GF-D8 (cell line): ENCODE measurements around the gene TAS1R1.
"Not testable (repeated sequence)": the region's sequence is repeated elsewhere in the genome, so short reads cannot be mapped to it uniquely, and the experiment has no call there.

Experiments
- DNase-seq: peaks from one replicate; lab custom pipeline; 2025; lab: John Stamatoyannopoulos, UW

The TAS1R1 gene

GRCh38 chr1:6521536-6521935 lies 33.6 kb upstream of the TAS1R1 start:
- no peak for DNase-seq

GRCh38 chr1:6523566-6523965 lies 31.5 kb upstream of the TAS1R1 start:
- DNase-seq, result no peak

GRCh38 chr1:6526316-6526715 lies 28.8 kb upstream of the TAS1R1 start:
- no peak for DNase-seq

GRCh38 chr1:6528492-6528891 lies 26.6 kb upstream of the TAS1R1 start:
- no peak for DNase-seq

DNA sequence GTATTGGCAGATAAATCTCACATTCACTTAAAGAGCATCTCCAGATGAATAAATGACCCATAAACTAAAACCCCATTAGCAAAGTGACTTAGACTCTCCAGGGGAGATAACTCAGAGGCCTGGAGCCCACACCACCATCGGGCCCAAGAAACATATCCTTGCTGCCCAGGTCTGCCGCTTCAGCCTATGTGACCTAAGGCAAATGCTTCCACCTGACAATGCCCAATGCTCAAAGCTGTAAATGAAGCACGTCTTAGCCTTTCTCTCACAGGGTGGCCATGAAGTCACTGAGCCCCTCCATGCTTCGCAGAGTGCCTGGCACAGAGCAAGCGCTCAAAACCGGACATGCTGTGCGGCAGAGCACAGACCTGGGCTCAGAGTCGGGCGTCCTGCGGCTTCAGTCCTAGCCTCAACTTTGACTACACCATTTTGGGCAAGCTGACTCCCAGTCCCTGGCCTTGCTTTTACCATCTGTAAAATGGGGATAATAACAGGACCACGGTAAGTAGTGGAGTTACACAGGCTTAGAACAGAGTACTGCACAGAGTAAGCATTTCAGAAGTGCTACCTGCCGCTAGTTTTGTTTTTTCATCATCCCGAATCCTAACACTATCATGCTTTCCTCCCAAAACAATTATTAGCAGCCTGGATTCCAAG lies 24.5 kb upstream of the TAS1R1 start:
- no peak for DNase-seq

DNA sequence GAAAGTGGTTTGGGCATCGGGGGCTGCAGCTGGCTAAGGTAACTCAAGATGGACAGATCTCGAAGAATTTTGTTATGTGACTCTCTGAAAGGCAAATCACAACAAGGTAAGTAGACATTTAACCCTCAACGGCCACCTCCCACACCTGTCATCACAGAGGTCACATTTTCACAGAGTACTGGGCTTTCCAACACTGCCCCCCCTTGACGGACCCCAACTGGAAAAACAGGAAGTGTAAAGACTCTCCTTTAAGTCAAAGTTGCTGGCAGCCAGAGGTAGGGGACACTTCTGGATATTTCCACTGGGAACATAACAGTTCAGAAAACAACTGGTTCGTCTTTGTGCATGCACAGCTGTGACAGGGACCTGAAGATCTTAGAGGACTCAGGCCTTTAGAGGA lies 23.1 kb upstream of the TAS1R1 start:
- no peak for DNase-seq

GRCh38 chr1:6534248-6534822 lies 20.8 kb upstream of the TAS1R1 start:
- DNase-seq, result no peak

GRCh38 chr1:6535214-6535613 lies 19.9 kb upstream of the TAS1R1 start:
- no peak for DNase-seq

DNA sequence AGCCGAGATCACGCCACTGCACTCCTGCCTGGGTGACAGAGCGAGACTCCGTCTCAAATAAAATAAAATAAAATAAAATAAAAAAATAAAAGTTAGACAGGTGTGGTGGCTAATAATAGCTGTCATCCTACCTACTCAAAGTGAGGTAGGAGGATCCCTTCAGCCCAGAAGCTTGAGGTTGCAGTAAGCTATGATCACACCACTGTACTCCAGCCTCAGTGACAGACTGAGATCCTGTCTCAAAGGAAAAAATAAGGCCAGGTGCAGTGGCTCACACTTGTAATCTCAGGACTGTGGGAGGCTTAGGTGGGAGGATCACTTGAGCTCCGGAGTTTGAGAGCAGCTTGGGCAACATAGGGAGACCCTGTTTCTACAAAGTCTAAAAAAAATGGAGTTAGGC lies 18.8 kb upstream of the TAS1R1 start:
- DNase-seq, result no peak

DNA sequence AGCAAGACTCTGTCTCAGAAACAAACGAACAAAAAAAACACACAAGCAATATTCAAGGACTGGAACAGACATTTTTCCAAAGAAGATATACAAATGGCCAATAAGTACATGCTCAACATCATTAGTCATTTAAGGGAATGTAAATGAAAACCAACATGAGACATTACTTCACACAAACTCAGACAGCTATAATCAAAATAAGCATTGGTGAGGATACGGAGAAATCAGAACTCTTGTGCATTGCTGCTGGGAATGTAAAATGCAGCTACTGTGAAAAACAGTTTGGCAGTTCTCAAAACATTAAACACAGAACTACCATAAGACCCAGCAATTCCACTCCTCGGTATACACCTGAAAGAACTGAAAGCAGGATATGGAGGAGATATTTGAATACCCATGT lies 16.2 kb upstream of the TAS1R1 start:
- DNase-seq, result no peak

DNA sequence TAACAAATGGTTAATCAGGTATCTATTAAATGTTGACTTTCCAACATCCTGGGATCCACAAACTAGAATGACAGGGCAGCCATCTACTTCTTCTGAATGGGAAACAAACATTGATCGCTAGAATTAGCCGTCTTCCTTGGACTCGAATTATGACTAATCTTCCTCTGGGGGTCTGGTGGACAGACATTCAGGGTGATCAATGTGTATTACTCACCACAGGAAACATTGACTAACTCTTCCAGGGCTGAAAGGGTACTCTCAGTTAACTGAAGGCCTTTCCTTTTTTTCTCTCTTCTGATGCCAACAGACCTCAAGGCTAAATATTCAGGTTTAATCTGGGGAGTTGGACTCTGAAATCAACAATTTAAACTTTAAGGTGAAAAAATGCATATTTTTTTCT lies 10.3 kb upstream of the TAS1R1 start:
- no peak for DNase-seq

GRCh38 chr1:6545276-6546112 lies 9.6 kb upstream of the TAS1R1 start:
- DNase-seq, result no peak

- DNase-seq, result no peak
Measured at GRCh38 chr1:6546326-6546725, 8.8 kb upstream of the TAS1R1 start.

DNA sequence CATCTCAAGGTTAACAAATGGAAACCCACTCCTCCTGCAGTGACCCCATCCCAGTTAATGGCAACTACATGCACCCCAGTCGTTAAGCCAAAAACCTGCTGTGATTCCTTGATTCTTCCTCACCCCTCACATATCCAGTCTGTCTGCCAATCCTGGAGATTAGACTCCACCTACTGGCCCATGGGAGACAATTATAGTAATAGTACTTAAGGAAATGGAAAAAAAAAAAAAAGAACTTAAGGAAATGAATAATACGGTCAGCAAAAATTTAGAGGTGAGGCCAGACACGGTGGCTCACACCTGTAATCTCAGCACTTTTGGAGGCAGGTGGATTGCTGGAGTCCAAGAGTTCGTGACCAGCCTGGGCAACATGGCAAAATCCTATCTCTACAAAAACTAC lies 7.8 kb upstream of the TAS1R1 start:
- DNase-seq, result no peak

DNA sequence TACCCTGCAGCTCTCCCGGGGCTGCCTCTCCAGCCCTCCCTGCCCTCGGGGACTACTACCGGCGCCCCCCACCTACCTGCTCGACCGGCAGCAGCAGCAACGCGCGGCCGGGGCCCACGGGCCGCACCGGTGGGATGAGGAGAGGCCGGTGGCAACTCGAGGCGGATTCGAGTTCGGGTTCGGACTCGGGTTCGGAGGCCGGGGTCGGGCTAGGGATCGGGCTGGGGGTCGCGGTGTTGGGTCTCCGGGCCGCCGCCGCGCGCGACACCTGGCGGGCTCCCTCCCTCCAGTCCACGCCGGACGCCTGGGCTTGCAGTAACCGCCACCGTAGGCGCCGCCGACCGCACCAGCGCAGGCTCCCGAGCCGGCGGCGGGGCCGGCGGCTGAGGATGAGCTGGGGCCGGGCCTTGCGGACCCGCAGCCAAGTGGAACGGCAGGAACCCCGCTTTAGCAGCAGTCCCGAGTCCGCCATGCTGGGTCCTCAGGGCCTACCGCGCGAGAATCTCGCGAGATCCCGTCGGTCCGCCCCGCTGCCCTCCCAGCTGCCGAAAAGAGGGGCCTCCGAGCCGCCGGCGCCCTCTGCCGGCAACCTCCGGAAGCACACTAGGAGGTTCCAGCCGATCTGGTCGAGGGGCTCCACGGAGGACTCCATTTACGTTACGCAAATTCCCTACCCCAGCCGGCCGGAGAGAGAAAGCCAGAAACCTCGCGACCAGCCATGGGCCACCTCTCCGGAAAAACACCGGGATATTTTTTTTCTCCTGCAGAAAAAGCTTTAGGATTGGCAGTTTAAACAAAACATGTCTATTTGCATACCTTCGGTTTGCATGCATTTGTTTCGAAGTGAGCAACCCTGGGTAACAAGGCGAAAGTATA lies 838 bp upstream of the TAS1R1 start, which contains the start of gene NOL9:
TSS of gene NOL9 (minus strand) at position 483 of the 876 bp plus-strand sequence. CDS start at position 472, 11 bp downstream.
- DNase-seq, result peak; percentile 52

- DNase-seq, result no peak
Measured at GRCh38 chr1:6557597-6557996, 2.5 kb downstream of the TAS1R1 start.

- DNase-seq, result not testable (repeated sequence)
Measured at GRCh38 chr1:6559161-6559560, 4.1 kb downstream of the TAS1R1 start.

DNA sequence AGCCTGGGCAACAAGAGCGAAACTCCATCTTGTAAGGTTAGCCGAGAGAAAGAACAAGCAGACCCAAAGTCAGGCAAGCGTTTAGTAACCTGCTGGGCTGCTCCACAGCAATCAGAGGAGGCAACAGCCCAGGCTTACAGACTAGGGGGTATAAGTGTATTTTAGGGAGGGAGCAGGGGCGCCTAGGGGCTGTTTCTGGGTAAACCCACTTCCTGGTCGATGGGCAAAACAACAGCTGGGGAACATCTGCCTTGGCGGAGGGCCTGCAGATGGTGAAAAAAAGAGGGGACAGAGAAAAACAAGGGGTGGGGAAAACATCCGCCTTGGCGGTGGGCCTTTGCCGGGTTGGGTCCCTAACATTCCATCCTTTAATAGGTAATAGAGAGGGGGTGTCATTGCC lies 5.2 kb downstream of the TAS1R1 start:
- DNase-seq, result no peak

DNA sequence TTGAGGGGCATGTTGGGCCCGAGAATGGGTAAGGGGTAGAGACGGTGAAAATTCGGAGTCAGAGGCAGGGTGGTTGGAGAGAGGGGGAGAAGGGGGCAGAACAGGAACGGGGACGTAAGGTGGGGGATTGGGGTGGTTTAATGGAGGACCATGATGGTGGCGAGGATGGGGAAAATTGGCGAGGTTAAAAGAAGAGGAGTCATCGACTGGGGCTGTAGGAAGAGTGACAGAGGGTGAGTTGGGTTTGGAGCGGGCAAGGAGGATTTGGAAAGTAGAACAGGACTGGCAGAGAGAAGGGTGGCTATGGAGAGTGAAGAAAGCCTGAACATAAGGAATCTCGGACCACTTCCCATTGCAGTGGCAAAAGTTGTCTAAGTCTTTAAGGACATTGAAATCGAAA lies 13.9 kb downstream of the TAS1R1 start:
- no peak for DNase-seq

- DNase-seq, result no peak
Measured at GRCh38 chr1:6570100-6570499, 15.0 kb downstream of the TAS1R1 start.

DNA sequence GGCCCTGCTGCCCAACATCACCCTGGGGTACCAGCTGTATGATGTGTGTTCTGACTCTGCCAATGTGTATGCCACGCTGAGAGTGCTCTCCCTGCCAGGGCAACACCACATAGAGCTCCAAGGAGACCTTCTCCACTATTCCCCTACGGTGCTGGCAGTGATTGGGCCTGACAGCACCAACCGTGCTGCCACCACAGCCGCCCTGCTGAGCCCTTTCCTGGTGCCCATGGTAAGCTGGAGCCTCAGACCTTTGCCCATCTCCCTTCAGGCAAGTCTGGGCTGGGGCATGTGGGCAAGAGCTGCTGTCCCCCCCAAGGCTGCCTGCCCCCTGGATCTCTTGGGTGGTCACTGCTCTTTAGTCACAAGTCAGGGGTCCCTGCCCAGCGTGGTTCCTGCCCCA lies 15.9 kb downstream of the TAS1R1 start:
- no peak for DNase-seq
